M059J (cell line): ENCODE data around the gene COL23A1. TPM values are rescaled to one million over a fixed set of nuclear protein-coding genes. Genes with fewer than 3 reads are reported as not detected.

ENCODE experiments used
- DNase-seq: peaks from one replicate; pipeline ENCODE4 v3.0.0-alpha.2; 2012; ENCODE audit warnings: low read depth
- total RNA-seq: library from RNA; depleted of rRNA; stranded (reverse); fragments of >200 nt; shearing (Covaris generic); gene quantifications from 2 replicates; pipeline ENCODE4 v1.2.3, GENCODE V29; 2014

COL23A1 gene
- total RNA-seq, 1 experiment from 2014 or later: not detected

GRCh38 chr5:178341851-178342140 is 248.4 kb downstream of the COL23A1 start:
- no peak for DNase-seq

GRCh38 chr5:178341091-178341850 is 248.9 kb downstream of the COL23A1 start:
- no peak for DNase-seq

- no peak for DNase-seq
These were observed 249.6 kb downstream of the COL23A1 start for GRCh38 chr5:178340637-178341036.

- DNase-seq: no peak
These were observed 250.0 kb downstream of the COL23A1 start for GRCh38 chr5:178340187-178340586.

- no peak for DNase-seq
These were observed 250.9 kb downstream of the COL23A1 start for GRCh38 chr5:178339272-178339671.

GRCh38 chr5:178338750-178339144 is 251.4 kb downstream of the COL23A1 start:
- no peak for DNase-seq

- no peak for DNase-seq
These were observed 252.0 kb downstream of the COL23A1 start for GRCh38 chr5:178338126-178338749.

- no peak for DNase-seq
These were observed 252.9 kb downstream of the COL23A1 start for GRCh38 chr5:178337334-178337741.

GRCh38 chr5:178336889-178337288 is 253.3 kb downstream of the COL23A1 start:
- no peak for DNase-seq

GRCh38 chr5:178335302-178336030 is 254.7 kb downstream of the COL23A1 start:
- DNase-seq: no peak

GRCh38 chr5:178334861-178335260 is 255.3 kb downstream of the COL23A1 start:
- DNase-seq: no peak

GRCh38 chr5:178333821-178334481 is 256.2 kb downstream of the COL23A1 start:
- DNase-seq: no peak

- no peak for DNase-seq
These were observed 258.0 kb downstream of the COL23A1 start for GRCh38 chr5:178332210-178332641.

- no peak for DNase-seq
These were observed 258.6 kb downstream of the COL23A1 start for GRCh38 chr5:178331491-178331996.

- no peak for DNase-seq
These were observed 259.3 kb downstream of the COL23A1 start for GRCh38 chr5:178330791-178331404.

GRCh38 chr5:178328826-178329730 is 261.1 kb downstream of the COL23A1 start:
- no peak for DNase-seq

GRCh38 chr5:178327931-178328711 is 262.1 kb downstream of the COL23A1 start:
- no peak for DNase-seq

GRCh38 chr5:178327446-178327845 is 262.7 kb downstream of the COL23A1 start:
- DNase-seq: no peak

GRCh38 chr5:178326374-178326715 is 263.8 kb downstream of the COL23A1 start:
- DNase-seq: no peak
